ENCODE results near the gene SULT1C2.

DNA sequence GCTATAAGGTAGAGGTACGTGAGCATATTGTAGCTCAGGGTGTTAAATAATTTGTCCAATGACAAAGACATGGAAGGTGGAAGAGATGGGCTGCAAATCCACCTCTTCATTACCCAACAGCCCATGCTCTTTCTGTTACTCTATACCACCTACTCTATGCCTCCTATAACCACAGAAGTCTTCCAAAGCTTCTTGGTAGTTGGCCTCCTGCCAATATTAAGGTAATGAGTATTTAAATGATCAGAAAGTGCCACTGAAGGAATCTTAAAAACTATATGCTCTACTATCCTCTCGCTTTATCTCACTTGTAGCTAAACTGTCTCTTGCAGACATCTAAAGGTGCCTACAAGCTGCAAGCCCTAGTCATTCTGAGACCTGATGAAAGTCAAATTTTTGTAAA lies 41.1 kb downstream of the SULT1C2 start:
- no peak for TF ChIP-seq CTCF (IDR thresholded peaks at IDR 0.05)
- TF ChIP-seq EZH2phosphoT487 (IDR thresholded peaks at IDR 0.05), result no peak
- TF ChIP-seq EZH2 (IDR thresholded peaks at IDR 0.05), result no peak
